GM12878 (cell line): ENCODE measurements around the gene SNX32. TPM values are rescaled to one million over a fixed set of nuclear protein-coding genes. Genes with fewer than 3 reads are reported as not detected.

ENCODE experiments used
- ATAC-seq: fragments of 200-7000 bp; cut with Tn5 transposase; 3 replicates; pipeline ENCODE4 v1.9.1; 2020; ENCODE audit warnings: mild to moderate bottlenecking, moderate library complexity
- BruUV-seq: library from RNA; stranded (reverse); fragments of 400-500 nt; replicated peaks from 2 replicates; lab custom pipeline; 2021; lab: Mats Ljungman, UMichigan
- CTCF ChIA-PET: fragments of 300-600 bp; sonication (Branson Sonifier 250); formaldehyde crosslinking; extraction: SDS; loops from one replicate; lab custom pipeline; 2021; ENCODE audit warnings: inconsistent platforms; lab: Yijun Ruan, JAX
- POLR2A ChIA-PET: fragments of 350-600 bp; formaldehyde crosslinking; extraction: SDS; loops from one replicate; lab custom pipeline; 2021; ENCODE audit warnings: inconsistent platforms; lab: Charles Lee
- RAD21 ChIA-PET: fragments of 300-600 bp; sonication (Branson Sonifier 250); formaldehyde crosslinking; loops from one replicate; lab custom pipeline; 2023; ENCODE audit warnings: antibody characterized with exemption; ENCODE audit not compliant: unreplicated experiment; lab: Charles Lee
- SMC1A ChIA-PET: fragments of 300-600 bp; sonication (Branson Sonifier 250); formaldehyde crosslinking; loops from one replicate; lab custom pipeline; 2023; ENCODE audit not compliant: unreplicated experiment, uncharacterized antibody; lab: Charles Lee
- DNase-seq: peaks from one replicate; pipeline ENCODE4 v3.0.0-alpha.2; 2011; ENCODE audit warnings: low read depth, low spot score
- FAIRE-seq: peaks from 3 replicates; lab custom pipeline; 2011; peaks lifted over from hg19 to GRCh38; lab: Jason Lieb, UNC
- H2AFZ ChIP-seq: 2 replicates; pipeline ENCODE4 v1.6.0; 2011; ENCODE audit warnings: low read depth, low read length, control low read depth; ENCODE audit not compliant: control insufficient read depth
- H3K27ac ChIP-seq: 2 replicates; pipeline ENCODE4 v1.5.1; 2011; ENCODE audit warnings: control low read depth; ENCODE audit not compliant: control insufficient read depth, insufficient read depth
- H3K27me3 ChIP-seq, 2 experiments: replicated peaks in 1 of 2; 2 replicates each; pipeline versions ENCODE4 v1.6.0 to v1.6.1; 2011; ENCODE audit warnings: low read length in 1 of 2; ENCODE audit not compliant: control insufficient read depth in 2 of 2, insufficient read depth in 2 of 2
- H3K36me3 ChIP-seq, 2 experiments: 2 replicates each; pipeline ENCODE4 v1.5.1; 2011; ENCODE audit warnings: low read length in 1 of 2; ENCODE audit not compliant: control insufficient read depth in 2 of 2, insufficient read depth in 2 of 2
- H3K4me1 ChIP-seq: 2 replicates; pipeline ENCODE4 v1.6.1; 2011; ENCODE audit warnings: mild to moderate bottlenecking, low read length, moderate library complexity, mixed read lengths; ENCODE audit not compliant: control insufficient read depth, insufficient read depth
- H3K4me2 ChIP-seq: 2 replicates; pipeline ENCODE4 v1.6.0; 2011; ENCODE audit warnings: control low read depth; ENCODE audit not compliant: control insufficient read depth, insufficient read depth
- H3K4me3 ChIP-seq: fragments of 200-600 bp; sonication (generic); 2 replicates; pipeline ENCODE4 v1.5.1; 2016
- H3K79me2 ChIP-seq: 2 replicates; pipeline ENCODE4 v1.6.0; 2011; ENCODE audit warnings: low read length; ENCODE audit not compliant: control insufficient read depth, insufficient read depth
- H3K9ac ChIP-seq: 2 replicates; pipeline ENCODE4 v1.8.0; 2011; ENCODE audit warnings: low read length, control low read depth, mixed read lengths; ENCODE audit not compliant: control insufficient read depth, insufficient read depth
- H3K9me3 ChIP-seq: replicated peaks from 3 replicates; pipeline ENCODE4 v1.5.1; 2011; ENCODE audit warnings: mild to moderate bottlenecking, low read length; ENCODE audit not compliant: control insufficient read depth, insufficient read depth
- H4K20me1 ChIP-seq: 2 replicates; pipeline ENCODE4 v1.6.0; 2011; ENCODE audit not compliant: control insufficient read depth, insufficient read depth
- EED ChIP-seq: sonication (generic); IDR thresholded peaks from 2 replicates; pipeline ENCODE4 v1.6.1; 2016; ENCODE audit warnings: antibody characterized with exemption, low read depth
- MEF2B ChIP-seq: fragments of 450-650 bp; IDR thresholded peaks from 2 replicates; pipeline ENCODE4 v1.6.1; 2018; ENCODE audit warnings: mild to moderate bottlenecking, moderate library complexity; ENCODE audit not compliant: partially characterized antibody, poor library complexity, severe bottlenecking
- PAX5 ChIP-seq: IDR thresholded peaks from 2 replicates; pipeline ENCODE4 v1.6.1; 2011; ENCODE audit warnings: low read depth, low read length, borderline replicate concordance
- SUZ12 ChIP-seq: fragments of 200-600 bp; sonication (generic); IDR thresholded peaks from one replicate; pipeline ENCODE4 v1.6.1; 2018; ENCODE audit warnings: antibody characterized with exemption, mild to moderate bottlenecking; ENCODE audit not compliant: unreplicated experiment
- TCF7 ChIP-seq: IDR thresholded peaks from 2 replicates; pipeline ENCODE4 v1.6.1; 2014; ENCODE audit warnings: antibody characterized with exemption, borderline replicate concordance
- WGBS: methylation state at CpG from one replicate; pipeline ENCODE4 v1.1.6; 2016; ENCODE audit warnings: low lambda C conversion rate; ENCODE audit not compliant: insufficient replicate concordance, insufficient coverage; ENCODE audit errors: missing lambda C conversion rate; 5-methylcytosine and 5-hydroxymethylcytosine counted together
- in situ Hi-C: fragments of 300-500 bp; cut with MboI; formaldehyde crosslinking; loops from 9 replicates; pipeline ENCODE4 v1.14.3; 2018; ENCODE audit warnings: mixed read lengths
- intact Hi-C: fragments of 100-400 bp; cut with micrococcal nuclease; formaldehyde crosslinking; loops from one replicate; pipeline ENCODE4 v1.14.2; 2022; ENCODE audit not compliant: unreplicated experiment
- polyA plus RNA-seq, 11 experiments: library from polyadenylated mRNA; depleted of rRNA in 4 of 11; unstranded in 6 of 11; stranded (reverse) in 5 of 11; fragments of >200 nt; fragmentation: Nextera tagmentation in 4 of 11; fragmentation: Illumina TruSeq in 1 of 11; extraction: Ambion mirVana in 4 of 11; extraction: Trizol in 1 of 11; gene quantifications; 1 replicate in 1 of 11; 2 replicates in 10 of 11; pipeline versions ENCODE4 v1.2.1 to v1.2.3, GENCODE V29; 2011 to 2016; ENCODE audit warnings: inconsistent platforms in 2 of 11, missing spikeins in 2 of 11, low read depth in 1 of 11
- total RNA-seq, 4 experiments: library from RNA; depleted of rRNA in 3 of 4; stranded (reverse); fragments of >200 nt in 3 of 4; fragmentation: Illumina TruSeq in 1 of 4; extraction: Trizol in 1 of 4; gene quantifications; 2 replicates each; pipeline versions ENCODE4 v1.2.1 to v1.2.3, GENCODE V29; 2013 to 2021

Gene SNX32
- total and polyA plus RNA-seq, 10 of the 15 experiments (the other 5 are each of a cell fraction or from before 2014, with no cell fraction given) = 0.04 to 1.5 (median 0.11) TPM; not detected in 1

- TF ChIP-seq SUZ12 = no peak
- TF ChIP-seq EED = no peak
- TF ChIP-seq TCF7 = no peak
Observed at GRCh38 chr11:65788821-65789220, 44.9 kb upstream of the SNX32 start (continued).

GRCh38 chr11:65789230-65790103, 44.3 kb upstream of the SNX32 start:
- no peaks in the 10 kb centered on the region for H3K9me3 ChIP-seq
- ChIA-PET SMC1A (interaction anchor here (0.8 to 2.7 kb wide), 4 partner anchors 10 to 70 kb away, joined by 3 to 17 read pairs (median 3); no protein-coding TSS in a partner anchor), RAD21 (interaction anchor here (1.3 to 2.8 kb wide), 6 partner anchors 10 to 151 kb away, joined by 3 to 24 read pairs (median 7); partner anchors contain the start of genes AP5B1, KAT5 and SIPA1)
- H3K4me3 ChIP-seq = no peak overlapping the region
- in situ Hi-C loops = no loop called here
- H3K36me3 ChIP-seq = no peaks in the 10 kb centered on the region
- no peak overlapping the region for H3K27ac ChIP-seq
- H4K20me1 ChIP-seq = no peaks in the 10 kb centered on the region
- TF ChIP-seq PAX5 = 0 out of 2 replicates have a peak, but pooled peaks have one; percentile 21
- TF ChIP-seq MEF2B = no peak
- TF ChIP-seq, all 136 proteins: peak for 1
- no peak for FAIRE-seq
- no peak overlapping the region for H2AFZ ChIP-seq
- H3K79me2 ChIP-seq = no peaks in the 10 kb centered on the region
- peaks cover 34% of the 10 kb centered on the region for H3K4me1 ChIP-seq
- ATAC-seq = no peak
- H3K4me2 ChIP-seq = no peak overlapping the region
- DNase-seq = no peak
- WGBS = 64% methylated on average over 14 of the region's 14 CpGs
- intact Hi-C loops = no loop called here
- peaks cover 11 to 12% of the 10 kb centered on the region in 2 experiments; a peak in 3 of 4 replicates for H3K27me3 ChIP-seq
- no TSS peak for BruUV-seq
- POLR2A ChIA-PET = interaction anchor here (0.6 to 5.8 kb wide), 5 partner anchors 10 to 408 kb away, joined by 3 to 27 read pairs (median 3); no protein-coding TSS in a partner anchor
- H3K9ac ChIP-seq = no peak overlapping the region
- CTCF ChIA-PET = interaction anchor here (5.8 to 5.9 kb wide), 2 partner anchors 9 to 28 kb away, joined by 35 to 62 read pairs; partner anchors contain the start of gene AP5B1
